ENCODE data around the gene MKI67.
"Not testable (repeated sequence)": the region's sequence is repeated elsewhere in the genome, so short reads cannot be mapped to it uniquely, and the experiment has no call there.

The MKI67 gene

GRCh38 chr10:128125944-128126764, at the start of gene MKI67:
Gene MKI67 (minus strand): TSS chr10:128126423. CDS start chr10:128125667, 756 bp downstream.
- DNase-seq (ENCODE audit: low read depth) = peak; percentile 75

GRCh38 chr10:128174581-128175559, 48.6 kb upstream of the MKI67 start:
- DNase-seq (ENCODE audit: low read depth) = no peak

GRCh38 chr10:128173386-128173785, 47.2 kb upstream of the MKI67 start:
- DNase-seq (ENCODE audit: low read depth) = no peak

- DNase-seq (ENCODE audit: low read depth) = no peak
Observed at GRCh38 chr10:128172756-128173155, 46.5 kb upstream of the MKI67 start.

GRCh38 chr10:128169811-128170379, 43.7 kb upstream of the MKI67 start:
- no peak for DNase-seq (ENCODE audit: low read depth)

GRCh38 chr10:128167926-128168520, 41.8 kb upstream of the MKI67 start:
- no peak for DNase-seq (ENCODE audit: low read depth)

GRCh38 chr10:128167123-128167522, 40.9 kb upstream of the MKI67 start:
- not testable (repeated sequence) for DNase-seq (ENCODE audit: low read depth)

GRCh38 chr10:128166151-128166550, 39.9 kb upstream of the MKI67 start:
- no peak for DNase-seq (ENCODE audit: low read depth)

GRCh38 chr10:128165536-128165935, 39.3 kb upstream of the MKI67 start:
- DNase-seq (ENCODE audit: low read depth) = no peak

- DNase-seq (ENCODE audit: low read depth) = no peak
Observed at GRCh38 chr10:128163701-128164100, 37.5 kb upstream of the MKI67 start.

GRCh38 chr10:128161031-128161430, 34.8 kb upstream of the MKI67 start:
- no peak for DNase-seq (ENCODE audit: low read depth)

- DNase-seq (ENCODE audit: low read depth) = no peak
Observed at GRCh38 chr10:128160297-128160711, 34.1 kb upstream of the MKI67 start.

- DNase-seq (ENCODE audit: low read depth) = no peak
Observed at GRCh38 chr10:128158021-128158795, 32.0 kb upstream of the MKI67 start.

- no peak for DNase-seq (ENCODE audit: low read depth)
Observed at GRCh38 chr10:128156999-128157755, 31.0 kb upstream of the MKI67 start.

GRCh38 chr10:128152741-128153580, 26.7 kb upstream of the MKI67 start:
- no peak for DNase-seq (ENCODE audit: low read depth)

- no peak for DNase-seq (ENCODE audit: low read depth)
Observed at GRCh38 chr10:128151031-128151430, 24.8 kb upstream of the MKI67 start.

- no peak for DNase-seq (ENCODE audit: low read depth)
Observed at GRCh38 chr10:128150561-128150960, 24.3 kb upstream of the MKI67 start.

GRCh38 chr10:128150045-128150493, 23.8 kb upstream of the MKI67 start:
- DNase-seq (ENCODE audit: low read depth) = peak; percentile 37

GRCh38 chr10:128149267-128150014, 23.2 kb upstream of the MKI67 start:
- no peak for DNase-seq (ENCODE audit: low read depth)

Data from stimulated activated CD8-positive, alpha-beta memory T cell treated with anti-CD3 and anti-CD28 coated beads, Interleukin-7, amount 100 ng/mL, for 24 hours (primary cell).